PFSK-1 (cell line): ENCODE data around the gene PTDSS2.

ENCODE experiments used
- POLR2AphosphoS5 ChIP-seq: IDR thresholded peaks from 2 replicates; pipeline ENCODE4 v1.6.1; 2012; ENCODE audit warnings: low read depth, mild to moderate bottlenecking, control low read depth, low read length, moderate library complexity
- SIN3A ChIP-seq: IDR thresholded peaks from 2 replicates; pipeline ENCODE4 v1.6.1; 2012; ENCODE audit warnings: mild to moderate bottlenecking, low read length, moderate library complexity, borderline replicate concordance; ENCODE audit not compliant: insufficient read depth
- TAF1 ChIP-seq: IDR thresholded peaks from 2 replicates; pipeline ENCODE4 v1.6.1; 2012; ENCODE audit warnings: low read length, control low read depth, borderline replicate concordance; ENCODE audit not compliant: insufficient read depth

DNA sequence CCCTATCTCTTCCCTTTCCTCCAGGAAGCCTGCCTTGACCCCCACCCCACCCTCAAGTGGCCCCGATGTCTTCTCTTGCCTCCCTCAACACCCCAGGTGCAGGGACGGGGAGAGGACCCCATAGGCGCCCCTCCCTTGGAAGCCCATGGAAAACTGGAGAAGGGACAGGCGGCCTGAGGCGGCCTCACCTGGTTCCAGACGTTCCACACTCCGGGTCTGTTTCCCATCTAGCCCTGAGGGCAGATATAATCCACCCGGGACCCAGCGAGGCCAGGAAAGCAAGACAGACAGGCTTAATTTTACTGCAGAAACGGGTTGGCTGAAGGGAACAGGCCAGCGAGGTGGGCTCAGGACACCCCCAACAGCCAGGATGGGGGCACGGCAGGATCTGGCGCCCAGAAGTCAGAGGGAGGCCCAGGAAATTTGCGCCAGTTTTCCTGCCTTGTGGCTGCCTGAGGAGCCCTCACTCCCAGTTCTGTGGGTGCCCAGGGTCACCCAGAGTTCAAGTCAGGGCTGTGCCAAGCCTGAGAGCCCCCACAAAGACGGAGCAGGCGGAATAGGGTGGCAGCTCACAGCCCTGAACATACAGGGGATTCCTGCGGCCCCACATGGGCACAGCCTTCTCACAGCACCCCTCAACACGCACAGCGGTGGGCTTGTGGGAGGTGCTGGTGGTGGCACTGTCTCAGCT is 32.3 kb upstream of the PTDSS2 start:
- no peak for TF ChIP-seq POLR2AphosphoS5
- no peak for TF ChIP-seq TAF1
- no peak for TF ChIP-seq SIN3A
